ENCODE data around the gene GINS2.
A peak's percentile ranks its signal among the peaks of the same experiment; 100 is the strongest.

Gene GINS2

GRCh38 chr16:85652431-85653221 lies 36.1 kb downstream of the GINS2 start:
- no peak for DNase-seq

- no peak for DNase-seq
Observed at GRCh38 chr16:85651629-85652430, 36.9 kb downstream of the GINS2 start.

DNA sequence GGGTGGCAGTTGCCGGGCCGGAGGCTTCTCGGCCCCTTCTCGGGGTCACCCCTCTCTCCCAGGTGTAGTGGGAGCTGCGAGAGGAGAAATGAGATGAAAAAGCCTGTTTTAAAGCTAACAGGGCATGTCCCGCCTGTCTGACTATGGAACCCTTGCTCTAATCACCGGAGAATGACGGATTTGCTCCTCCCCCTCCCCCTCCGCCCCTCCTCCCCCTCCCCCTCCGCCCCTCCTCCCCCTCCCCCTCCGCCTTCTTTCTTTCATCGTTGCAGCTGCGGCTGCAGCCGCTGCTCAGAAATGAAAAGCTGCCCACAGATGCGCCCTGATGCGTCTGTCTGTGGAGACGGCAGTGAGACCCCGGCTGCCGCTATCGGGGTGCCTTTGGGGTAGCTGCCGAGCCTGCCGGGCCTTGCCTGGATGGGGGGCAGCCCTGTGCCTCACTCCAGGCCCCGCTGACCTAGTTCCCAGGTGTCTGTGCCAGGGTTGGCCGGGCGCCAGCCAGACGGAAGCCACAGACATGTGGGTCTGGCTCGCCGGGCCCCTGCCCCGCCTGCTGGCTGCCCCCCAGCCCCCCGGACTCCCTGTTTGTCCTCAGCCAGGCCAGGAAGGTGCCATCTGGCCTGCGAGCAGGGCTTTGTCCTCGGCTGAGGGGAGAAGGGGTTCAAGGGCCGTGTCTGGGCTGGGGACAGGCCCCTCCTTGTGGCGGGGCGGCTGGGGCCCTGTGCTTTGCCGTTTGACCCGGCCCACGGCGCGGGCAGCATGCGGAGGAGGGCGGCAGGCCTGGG lies 37.7 kb downstream of the GINS2 start:
- no peak for DNase-seq

- no peak for DNase-seq
Observed at GRCh38 chr16:85650135-85650843, 38.5 kb downstream of the GINS2 start.

DNA sequence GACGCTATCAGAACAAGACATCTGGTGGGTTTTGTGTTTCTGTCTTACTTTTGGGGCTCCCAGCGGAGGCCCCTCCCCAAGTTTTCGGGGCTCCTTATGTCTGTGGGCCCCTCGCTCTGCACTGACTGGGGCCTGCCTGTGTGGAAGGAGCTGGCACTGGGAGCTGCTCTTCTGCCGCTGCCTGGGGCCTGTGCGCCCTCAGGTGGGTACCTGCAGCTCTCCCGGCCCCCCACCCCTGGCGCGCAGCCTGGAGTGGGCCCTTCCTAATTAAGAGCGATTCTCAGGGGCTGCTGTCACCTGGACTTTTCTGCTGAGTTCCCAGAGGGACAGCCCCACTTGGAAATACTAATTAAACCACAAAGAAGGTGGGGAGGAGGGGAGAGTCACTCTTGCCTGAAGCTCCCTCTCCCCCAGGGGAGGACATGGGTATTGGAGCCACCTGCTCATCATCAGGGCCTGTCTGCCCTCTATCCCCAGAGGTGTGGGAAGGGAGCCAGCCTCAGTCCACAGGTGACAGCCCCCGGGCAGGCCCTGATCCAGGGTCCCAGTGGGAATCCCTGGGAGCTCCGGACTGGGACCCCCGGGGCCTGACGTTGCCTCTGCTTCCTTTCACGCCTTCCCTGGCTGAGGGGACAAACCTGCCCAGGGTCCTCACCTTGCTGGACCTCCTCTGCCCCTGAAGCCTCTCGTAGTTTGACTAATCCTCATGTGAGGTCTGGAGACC lies 39.2 kb downstream of the GINS2 start:
- no peak for DNase-seq

DNA sequence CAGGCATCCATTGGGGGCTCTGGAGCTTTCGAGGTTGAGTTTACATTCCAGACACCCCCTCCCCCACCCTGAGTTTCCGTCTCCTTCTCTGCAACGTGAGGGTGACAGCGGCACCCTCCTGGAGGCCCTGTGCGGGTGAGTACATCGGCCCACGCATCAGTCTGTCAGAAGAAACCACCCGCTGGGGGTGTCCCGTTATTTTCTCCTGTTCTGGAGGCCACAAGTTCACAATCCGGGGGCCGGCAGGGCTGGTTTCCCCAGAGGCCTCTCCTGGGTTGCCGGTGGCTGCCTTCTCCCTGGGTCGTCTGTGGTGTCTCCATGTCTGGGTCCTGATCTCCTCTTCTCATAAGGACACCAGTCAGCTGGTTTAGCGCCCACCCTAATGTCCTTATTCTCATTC lies 39.9 kb downstream of the GINS2 start:
- DNase-seq: no peak

DNA sequence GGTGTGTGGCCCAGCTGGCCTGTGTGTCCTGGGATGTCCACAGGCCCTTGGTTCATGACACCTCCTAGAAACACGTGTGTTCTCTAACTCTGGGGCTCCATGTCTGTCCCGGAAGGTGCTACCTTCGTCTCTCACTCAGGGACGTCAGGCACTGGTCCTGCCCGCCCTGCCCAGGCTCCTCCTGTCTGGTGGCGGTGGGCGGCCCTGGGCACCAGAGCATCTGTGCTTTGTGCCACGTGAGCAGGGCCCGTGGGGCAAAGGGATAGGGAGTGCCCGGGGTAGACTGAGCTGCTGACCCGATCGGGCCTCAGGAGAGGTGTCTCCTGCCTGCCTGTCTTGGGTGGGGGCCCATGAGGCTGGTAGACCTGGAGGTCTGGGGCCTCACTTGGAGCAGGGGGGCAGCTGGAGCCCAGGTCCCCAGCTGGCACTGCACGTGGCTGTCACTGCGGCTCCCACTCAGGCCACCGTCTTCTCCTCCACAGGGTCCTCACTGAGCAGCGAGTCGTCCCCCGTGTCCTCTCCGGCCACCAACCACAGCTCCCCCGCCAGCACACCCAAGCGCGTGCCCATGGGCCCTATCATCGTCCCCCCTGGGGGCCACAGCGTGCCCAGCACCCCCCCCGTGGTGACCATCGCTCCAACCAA lies 40.6 kb downstream of the GINS2 start:
- no peak for DNase-seq

DNA sequence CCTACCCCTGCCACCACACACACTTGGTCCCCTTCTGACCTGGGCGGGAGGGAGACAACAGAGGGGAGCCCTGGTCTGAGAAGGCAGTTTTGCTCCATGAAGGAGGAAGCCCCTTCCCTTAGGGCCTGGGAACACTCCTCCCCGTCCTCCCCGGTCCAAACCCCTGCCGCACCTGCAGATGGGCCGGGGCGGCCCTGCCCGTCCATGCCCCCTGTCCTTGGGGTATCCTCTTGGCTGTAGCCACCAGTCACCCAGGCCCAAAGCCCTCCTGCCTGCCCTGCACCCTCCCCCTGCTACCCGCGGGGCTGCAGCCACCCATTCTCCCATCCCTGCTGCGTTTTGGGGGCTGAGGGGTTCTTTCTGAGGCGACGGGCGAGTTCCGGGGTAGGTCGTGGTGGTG lies 41.8 kb downstream of the GINS2 start:
- no peak for DNase-seq

DNA sequence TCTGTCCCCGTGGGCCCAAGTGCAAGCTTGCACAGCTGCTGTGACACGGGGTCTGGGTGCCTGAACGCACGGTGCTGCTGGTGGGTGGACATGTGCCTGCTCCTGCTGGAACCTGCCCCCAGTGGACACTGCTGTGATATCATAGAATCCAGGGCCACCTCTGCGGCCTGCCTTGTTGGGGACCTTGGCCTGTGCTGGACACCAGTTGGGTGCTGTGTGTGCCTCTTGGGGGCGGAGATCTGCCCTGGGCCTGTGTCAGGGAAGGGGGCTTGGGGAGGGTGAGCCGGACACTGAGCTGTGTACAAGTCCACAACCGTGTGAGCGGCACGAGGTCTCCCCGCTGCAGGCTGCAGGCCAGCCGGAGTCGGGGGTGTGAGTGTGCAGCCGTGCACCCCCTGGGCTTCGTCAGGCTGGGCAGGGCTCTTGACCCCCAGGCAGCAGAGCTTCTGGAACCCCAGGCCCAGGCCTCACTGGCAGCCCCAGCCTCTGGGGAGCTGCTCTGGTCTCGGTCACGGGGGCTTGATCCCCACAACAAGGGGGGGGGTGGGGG lies 42.3 kb downstream of the GINS2 start:
- DNase-seq: no peak

DNA sequence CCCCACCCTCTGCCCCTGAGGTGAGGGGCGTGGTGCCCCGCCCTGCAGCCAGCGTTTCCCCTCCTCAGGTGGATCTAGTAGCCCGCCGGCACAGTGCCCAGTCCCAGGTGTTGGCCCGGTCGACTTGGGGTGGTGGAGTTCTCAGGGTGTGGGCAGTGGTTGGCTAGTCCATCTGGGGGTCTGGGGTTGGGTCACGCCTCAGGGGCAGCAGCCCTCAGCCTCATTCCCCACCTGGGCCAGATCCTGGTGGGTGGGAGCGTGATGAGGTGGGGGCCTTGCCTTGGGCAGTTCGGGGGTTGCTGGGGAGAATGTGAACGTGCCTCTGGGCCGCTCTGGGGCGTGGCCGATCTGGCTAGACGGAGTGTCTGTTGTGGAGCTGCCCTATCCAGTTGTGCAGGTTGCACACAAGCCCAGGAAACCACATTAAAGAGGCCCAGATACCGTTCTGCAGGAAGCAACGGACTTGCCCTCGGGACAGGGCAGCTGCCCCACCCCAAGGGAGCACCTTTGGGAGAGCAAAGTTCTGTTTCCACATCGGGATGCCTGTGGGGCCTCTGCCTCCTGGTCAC lies 43.6 kb downstream of the GINS2 start:
- no peak for DNase-seq

- DNase-seq: no peak
Observed at GRCh38 chr16:85644093-85644712, 44.6 kb downstream of the GINS2 start.

GRCh38 chr16:85643631-85644030 lies 45.1 kb downstream of the GINS2 start:
- DNase-seq: no peak

DNA sequence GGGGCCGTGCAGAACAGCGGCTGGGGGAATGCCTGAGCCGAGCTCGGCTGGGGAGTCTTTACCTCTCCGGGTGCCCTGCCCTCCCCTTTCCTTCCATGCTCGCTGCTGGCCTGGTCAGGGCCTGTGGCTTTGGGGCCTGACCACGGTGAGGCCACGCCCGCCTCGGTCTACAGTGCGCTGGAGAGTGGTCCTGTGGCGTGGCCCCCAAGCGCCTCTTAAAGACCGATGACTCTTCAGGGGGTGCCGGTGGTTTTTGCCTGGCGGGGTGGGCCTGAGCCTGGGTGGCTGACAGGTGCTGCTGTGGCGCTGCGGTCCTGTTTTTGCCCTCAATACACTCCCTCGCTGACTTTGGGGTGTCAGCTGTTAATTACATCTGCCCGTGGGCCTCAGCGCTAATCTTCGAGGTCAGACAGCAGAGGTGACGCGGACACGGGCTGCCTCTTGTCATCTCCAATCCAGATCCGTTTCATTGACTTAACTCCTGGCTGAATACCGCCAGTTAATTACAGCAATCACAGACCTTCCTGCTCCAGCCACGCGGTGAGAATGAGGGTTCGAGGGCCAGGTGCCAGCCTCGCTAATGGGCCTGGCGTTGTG lies 45.9 kb downstream of the GINS2 start:
- DNase-seq: no peak

GRCh38 chr16:85641776-85642176 lies 47.0 kb downstream of the GINS2 start:
- no peak for DNase-seq

DNA sequence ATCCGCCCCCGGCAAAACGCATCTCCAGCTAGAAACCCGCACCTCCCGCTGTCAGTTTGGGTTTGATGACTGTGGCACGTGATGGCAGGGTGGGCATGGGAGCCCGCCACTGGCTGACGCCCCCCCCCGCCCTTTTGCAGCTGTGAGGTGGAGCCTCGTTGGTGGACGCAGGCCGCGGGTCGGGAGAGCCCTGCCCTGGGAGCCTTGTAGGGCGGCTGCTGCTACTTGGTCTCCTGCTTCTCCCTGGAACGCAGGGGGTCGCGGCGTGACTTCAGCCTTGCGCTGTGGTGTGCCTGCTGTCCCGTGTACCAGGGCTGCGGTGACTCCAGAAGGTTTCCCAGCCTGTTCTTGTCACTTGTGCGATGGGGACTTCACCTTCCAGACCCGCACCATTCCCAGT lies 47.4 kb downstream of the GINS2 start:
- DNase-seq: no peak

DNA sequence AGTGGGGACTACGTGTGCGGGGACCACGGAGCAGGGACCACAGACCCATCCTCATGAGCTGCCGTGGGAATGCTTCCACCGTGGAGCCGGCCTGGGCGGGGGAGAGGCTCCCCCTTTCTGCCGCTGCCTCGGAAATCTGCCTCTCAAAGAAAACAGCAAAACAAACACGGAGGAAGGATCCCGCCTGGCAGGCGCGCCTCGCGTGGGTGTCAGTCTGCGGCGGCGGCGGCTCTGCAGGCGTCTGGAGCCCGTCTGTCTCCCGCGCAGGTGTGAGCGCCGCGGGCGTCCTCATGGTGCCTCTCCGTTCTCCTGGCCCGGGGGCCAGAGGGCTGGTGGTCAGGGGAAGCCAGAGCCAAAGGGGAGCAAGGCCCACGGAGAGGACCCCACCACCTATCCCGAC lies 48.2 kb downstream of the GINS2 start:
- DNase-seq: no peak

GRCh38 chr16:85640254-85640558 lies 48.5 kb downstream of the GINS2 start:
- no peak for DNase-seq

- peak; percentile 68 for DNase-seq
Observed at GRCh38 chr16:85639529-85640253, 49.1 kb downstream of the GINS2 start.

GRCh38 chr16:85638695-85639409 lies 49.9 kb downstream of the GINS2 start:
- DNase-seq: no peak
